K562 treated with DMSO at 1 percent for 24 hours (cell line): ENCODE results near the gene EFCC1. TPM values are rescaled to one million over a fixed set of nuclear protein-coding genes. Genes with fewer than 3 reads are reported as not detected.

ENCODE experiments used
- total RNA-seq: library from RNA; unstranded; fragments of 300-600 nt; gene quantifications from 2 replicates; pipeline ENCODE4 v1.2.3, GENCODE V29; 2022; ENCODE audit warnings: low read depth; ENCODE audit not compliant: insufficient read depth

EFCC1 gene, protein sequence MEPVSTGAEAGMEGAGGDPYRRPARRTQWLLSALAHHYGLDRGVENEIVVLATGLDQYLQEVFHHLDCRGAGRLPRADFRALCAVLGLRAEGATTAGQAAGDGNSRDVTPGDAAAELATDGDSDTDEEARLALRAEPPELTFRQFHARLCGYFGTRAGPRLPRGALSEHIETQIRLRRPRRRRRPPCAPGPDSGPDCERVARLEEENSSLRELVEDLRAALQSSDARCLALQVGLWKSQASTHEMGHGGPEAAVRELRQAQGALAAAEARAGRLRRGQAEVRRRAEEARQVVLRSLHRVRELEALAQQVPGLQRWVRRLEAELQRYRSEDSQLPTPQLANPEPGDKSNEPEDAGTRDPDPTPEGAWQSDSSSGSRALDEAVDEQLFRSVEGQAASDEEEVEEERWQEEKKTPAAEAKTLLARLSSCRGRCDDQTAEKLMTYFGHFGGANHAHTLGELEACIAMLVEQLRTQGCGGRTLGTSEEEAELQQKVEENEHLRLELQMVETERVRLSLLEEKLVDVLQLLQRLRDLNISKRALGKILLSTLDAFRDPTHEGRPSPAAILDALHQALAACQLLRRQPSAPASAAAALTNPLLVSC
- total RNA-seq = not detected in 2 replicates

DNA sequence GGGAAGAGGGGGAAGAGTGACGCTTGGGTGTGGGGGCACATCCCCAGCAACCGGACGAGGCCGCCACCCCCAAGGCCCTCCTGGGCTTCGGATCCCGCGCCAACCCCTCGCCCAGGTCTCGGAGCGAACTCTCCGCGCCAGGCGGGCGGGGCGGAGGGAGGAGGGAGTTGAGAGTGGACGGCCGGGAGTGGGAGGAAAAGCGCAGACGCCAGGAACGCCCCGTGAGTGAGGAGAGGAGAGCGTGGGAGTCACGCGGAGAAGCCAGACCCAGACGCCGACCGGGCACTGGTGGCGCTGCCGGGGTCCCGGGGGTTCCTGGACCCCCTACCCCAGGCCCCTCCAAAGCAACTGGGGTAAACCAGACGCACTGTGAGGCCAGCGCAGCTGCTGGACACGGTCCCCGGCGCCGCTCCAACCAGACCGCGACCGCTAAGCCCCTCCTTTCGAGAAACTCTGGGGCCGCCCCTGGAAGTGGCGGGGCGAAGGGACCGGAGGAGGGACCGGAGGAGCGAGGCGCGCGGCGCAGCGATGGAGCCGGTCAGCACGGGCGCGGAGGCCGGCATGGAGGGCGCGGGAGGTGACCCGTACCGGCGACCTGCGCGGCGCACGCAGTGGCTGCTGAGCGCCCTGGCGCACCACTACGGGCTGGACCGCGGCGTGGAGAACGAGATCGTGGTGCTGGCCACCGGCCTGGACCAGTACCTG, at the start of gene EFCC1:
Gene EFCC1 (plus strand): TSS at position 204 of the 705 bp plus-strand sequence. CDS start 325 bp downstream, at position 529.

DNA sequence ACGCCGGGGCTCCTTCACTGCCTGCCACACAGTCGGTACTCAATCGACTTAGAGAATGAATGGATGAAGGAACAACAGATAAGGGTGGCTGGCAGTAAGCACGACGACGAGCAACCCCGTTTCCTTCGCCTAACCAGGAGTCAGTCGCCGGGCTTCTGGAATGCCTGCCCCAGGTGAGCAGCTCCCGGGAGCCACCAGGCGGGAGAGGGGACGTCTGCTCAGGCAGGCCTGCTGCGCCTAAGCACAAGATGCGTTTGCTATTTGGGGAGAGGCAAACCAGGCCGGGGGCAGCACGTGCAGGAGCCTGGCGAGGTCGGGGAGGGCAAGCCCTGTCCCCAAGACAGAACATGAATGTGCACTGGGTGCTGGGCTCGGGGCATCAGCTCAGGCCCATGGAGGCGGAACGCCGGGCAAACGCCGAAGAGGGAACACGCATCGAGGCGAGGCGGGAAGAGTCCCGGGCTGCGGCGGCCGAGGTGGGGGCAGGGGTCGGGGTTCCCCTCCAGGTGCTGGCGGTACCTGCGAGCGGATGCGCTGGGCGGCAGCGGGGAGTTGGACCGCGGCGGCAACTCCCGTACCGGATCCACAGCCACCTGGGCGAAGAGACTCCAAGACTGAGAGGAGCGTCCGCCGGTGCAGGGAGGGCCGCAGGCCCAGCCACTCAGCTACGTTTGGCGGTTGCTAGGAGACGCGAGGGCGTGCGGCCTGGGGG, 7.5 kb upstream of the EFCC1 start, which contains the start of gene CFAP92:
Gene CFAP92 (minus strand): TSS at position 616 of the 712 bp plus-strand sequence. CDS start 772 bp downstream, outside the sequence.

GRCh38 chr3:129060276-129061022, 59.3 kb downstream of the EFCC1 start, which contains the start of gene GP9:
GP9 (plus strand) TSS chr3:129060779; CDS start chr3:129061740, 961 bp downstream.

Other genes starting within 250 kb of the EFCC1 start
- gene ACAD9, start 121.7 kb upstream of the EFCC1 start, total RNA-seq = 16.9 and 19.3 TPM in 2 replicates
- gene CFAP92, start 7.2 kb upstream of the EFCC1 start, total RNA-seq = 0.49 and 0.68 TPM in 2 replicates
- gene GP9, start 59.5 kb downstream of the EFCC1 start, total RNA-seq = not detected in 2 replicates
- gene RAB43, start 120.5 kb downstream of the EFCC1 start, total RNA-seq = 17.8 and 19.5 TPM in 2 replicates
- 17.6 and 29.3 TPM in 2 replicates for gene ISY1, start 159.8 kb downstream of the EFCC1 start, total RNA-seq
- gene CNBP, start 182.6 kb downstream of the EFCC1 start, total RNA-seq = 237 and 251 TPM in 2 replicates
- gene COPG1, start 248.3 kb downstream of the EFCC1 start, total RNA-seq = 120 and 121 TPM in 2 replicates